Activated T-helper 1 cell treated with anti-CD3 and anti-CD28 coated beads, Interleukin-12 subunit alpha, Interleukin-12 subunit beta, Interleukin-2, Interleukin-4 antibody, amounts not matched to agents 30 ng/mL and 10 ng/mL and 1 ng/mL, durations not matched to agents 14 hours and 24 hours and 36 hours (primary cell): ENCODE results near the gene FITM1. TPM values are rescaled to one million over a fixed set of nuclear protein-coding genes. Genes with fewer than 3 reads are reported as not detected.

Experiments used
- DNase-seq: peaks from one replicate; pipeline ENCODE4 v3.0.0; 2021; ENCODE audit warnings: low spot score
- H3K27ac Mint-ChIP-seq: one replicate; pipeline ENCODE4 v1.8.0; 2021; ENCODE audit warnings: mild to moderate bottlenecking, mixed read lengths
- H3K27me3 Mint-ChIP-seq: one replicate; pipeline ENCODE4 v1.8.0; 2022; ENCODE audit warnings: mild to moderate bottlenecking, moderate library complexity, mixed read lengths; ENCODE audit not compliant: insufficient read depth
- H3K36me3 Mint-ChIP-seq: one replicate; pipeline ENCODE4 v1.8.0; 2021; ENCODE audit warnings: low read depth, mixed read lengths
- H3K4me1 Mint-ChIP-seq: one replicate; pipeline ENCODE4 v1.8.0; 2021; ENCODE audit warnings: low read depth, mixed read lengths
- H3K4me3 Mint-ChIP-seq: one replicate; pipeline ENCODE4 v1.8.0; 2021; ENCODE audit warnings: mild to moderate bottlenecking, moderate library complexity, mixed read lengths
- H3K9me3 Mint-ChIP-seq: one replicate; pipeline ENCODE4 v1.8.0; 2021; ENCODE audit warnings: mixed read lengths
- intact Hi-C: fragments of 100-400 bp; cut with micrococcal nuclease; formaldehyde crosslinking; loops from one replicate; pipeline ENCODE4 v1.15.1; 2024
- total RNA-seq: library from RNA; stranded (reverse); gene quantifications from 2 replicates; pipeline ENCODE4 v1.2.3, GENCODE V29; 2022

Gene FITM1
- total RNA-seq, 1 donor from 2014 or later: 0.26 TPM

DNA sequence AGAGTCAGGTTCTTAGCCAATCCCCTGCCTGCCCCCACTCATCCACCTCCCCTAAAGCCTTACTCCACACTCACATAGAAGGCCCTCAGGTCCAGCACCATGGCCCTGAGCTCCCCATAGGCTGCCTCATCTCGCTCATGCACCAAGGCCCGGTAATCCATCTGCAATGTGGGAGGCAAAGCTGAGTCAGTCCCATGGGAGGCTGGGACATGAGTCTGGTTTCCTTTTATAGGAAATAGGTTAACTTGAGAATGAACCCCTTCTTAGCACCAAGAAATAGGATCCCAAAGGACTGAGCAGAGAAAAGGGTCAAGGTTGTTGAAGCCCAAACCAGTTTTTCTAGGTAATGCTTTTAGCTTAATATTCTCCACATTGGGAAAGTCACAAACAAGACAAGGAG, 13.1 kb downstream of the FITM1 start:
- intact Hi-C loops: loop anchor here (10.0 kb wide), 1 partner anchor 819 kb away; the partner anchor contains the start of gene PABPN1
- Mint-ChIP-seq H3K4me3 (peak overlapping the region; percentile 34), H3K27me3 (no peaks in the 10 kb centered on the region), H3K27ac (peak overlapping the region; percentile 11), H3K4me1 (peaks cover 68% of the 10 kb centered on the region), H3K36me3 (peaks cover 50% of the 10 kb centered on the region), H3K9me3 (no peaks in the 10 kb centered on the region)
- no peak for DNase-seq

DNA sequence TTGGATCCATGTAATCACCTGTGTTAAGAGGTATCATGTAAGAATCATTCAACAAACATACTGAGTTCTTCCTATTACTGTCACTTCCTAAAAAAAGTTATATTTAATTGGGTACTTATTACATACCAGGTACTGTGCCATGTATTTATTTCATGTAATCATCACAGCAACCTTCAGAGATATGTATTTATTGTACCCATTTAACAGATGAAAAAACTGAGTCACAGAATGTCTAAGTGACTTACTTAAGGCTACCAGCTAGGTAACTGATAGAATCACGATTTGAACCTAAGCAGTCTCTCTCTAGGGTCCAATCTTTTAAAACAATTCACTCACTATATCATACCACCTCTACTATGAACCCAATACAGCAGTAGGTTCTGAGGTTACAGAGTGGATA, 14.0 kb downstream of the FITM1 start:
- Mint-ChIP-seq H3K36me3 (peaks cover 46% of the 10 kb centered on the region), H3K4me3 (peak overlapping the region; percentile 94), H3K9me3 (no peaks in the 10 kb centered on the region), H3K27ac (peak overlapping the region; percentile 49), H3K27me3 (no peaks in the 10 kb centered on the region), H3K4me1 (peaks cover 67% of the 10 kb centered on the region)
- DNase-seq: no peak
- intact Hi-C loops: loop anchor here (10.0 kb wide), 1 partner anchor 820 kb away; the partner anchor contains the start of gene PABPN1

DNA sequence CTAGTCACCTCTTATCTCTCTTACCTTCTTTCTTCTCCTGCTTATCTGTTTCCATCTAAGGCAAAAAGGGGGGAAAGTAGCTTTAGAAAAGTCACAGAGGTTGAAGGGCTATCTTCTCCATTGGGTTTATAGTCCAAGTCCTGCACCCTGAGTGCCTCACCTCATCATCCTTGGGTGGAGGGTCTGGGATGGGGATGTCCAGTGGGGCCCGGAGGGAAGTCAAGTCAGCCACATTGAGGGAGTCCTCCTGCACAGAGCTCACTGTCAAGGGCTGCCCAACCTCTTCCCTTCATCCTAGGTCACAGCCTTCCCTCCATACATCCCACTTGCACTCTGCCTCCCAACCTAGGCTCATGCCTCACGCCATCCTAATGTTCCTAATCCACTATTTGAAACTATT, 14.8 kb downstream of the FITM1 start:
- DNase-seq: no peak
- H3K9me3 Mint-ChIP-seq: no peaks in the 10 kb centered on the region
- intact Hi-C loops: loop anchor here (5.0 to 10.0 kb wide), 2 partner anchors 678 to 820 kb away; partner anchors contain the start of genes NGDN and PABPN1
- no peaks in the 10 kb centered on the region for H3K27me3 Mint-ChIP-seq
- peak overlapping the region; percentile 98 for H3K27ac Mint-ChIP-seq
- peaks cover 46% of the 10 kb centered on the region for H3K36me3 Mint-ChIP-seq
- H3K4me3 Mint-ChIP-seq: peak overlapping the region; percentile 94
- peaks cover 67% of the 10 kb centered on the region for H3K4me1 Mint-ChIP-seq

DNA sequence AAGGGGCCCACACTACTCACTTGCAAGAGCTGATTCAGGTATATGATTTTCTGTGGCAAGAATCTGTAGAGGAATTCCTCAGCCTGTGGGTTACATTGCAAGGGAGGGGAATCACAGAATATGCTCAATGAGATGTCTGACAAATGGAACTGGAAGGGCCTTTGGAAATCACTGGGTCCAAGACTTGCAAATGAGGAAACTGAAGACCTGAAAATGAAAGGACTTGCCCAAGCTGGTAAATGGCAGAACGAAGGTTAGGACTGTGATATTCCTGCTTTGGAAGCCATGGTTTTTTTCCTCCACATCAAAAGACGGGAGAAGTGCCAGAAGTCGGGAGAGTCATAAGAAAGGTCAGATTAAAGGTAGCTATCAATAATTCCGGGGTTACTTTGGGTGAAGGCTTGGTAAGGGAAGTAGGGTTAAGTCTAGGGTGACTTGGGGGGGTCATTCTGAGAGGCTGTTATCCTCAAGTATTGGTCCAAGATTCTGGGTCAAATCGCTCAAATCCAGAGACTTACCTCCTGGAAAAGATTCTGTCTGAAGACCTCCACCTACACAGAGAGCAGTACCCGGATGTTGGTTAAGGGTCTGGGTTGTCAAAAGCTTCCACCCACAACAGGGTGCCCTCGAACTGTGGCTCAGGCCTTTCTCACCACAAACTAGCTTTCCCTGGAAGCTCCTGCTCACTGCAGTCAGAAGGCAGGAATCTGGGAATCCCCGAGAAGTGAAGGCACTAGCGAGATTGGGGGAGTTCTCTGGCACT, 15.4 kb downstream of the FITM1 start:
- no peak for DNase-seq
- Mint-ChIP-seq H3K9me3 (no peaks in the 10 kb centered on the region), H3K27ac (peak overlapping the region; percentile 98), H3K4me3 (peak overlapping the region; percentile 94), H3K4me1 (peaks cover 68% of the 10 kb centered on the region), H3K36me3 (peaks cover 52% of the 10 kb centered on the region), H3K27me3 (no peaks in the 10 kb centered on the region)
- intact Hi-C loops: loop anchor here (1.0 to 10.0 kb wide), 6 partner anchors 10 to 821 kb away; partner anchors contain the start of genes CARMIL3, NGDN, PABPN1 and PCK2

DNA sequence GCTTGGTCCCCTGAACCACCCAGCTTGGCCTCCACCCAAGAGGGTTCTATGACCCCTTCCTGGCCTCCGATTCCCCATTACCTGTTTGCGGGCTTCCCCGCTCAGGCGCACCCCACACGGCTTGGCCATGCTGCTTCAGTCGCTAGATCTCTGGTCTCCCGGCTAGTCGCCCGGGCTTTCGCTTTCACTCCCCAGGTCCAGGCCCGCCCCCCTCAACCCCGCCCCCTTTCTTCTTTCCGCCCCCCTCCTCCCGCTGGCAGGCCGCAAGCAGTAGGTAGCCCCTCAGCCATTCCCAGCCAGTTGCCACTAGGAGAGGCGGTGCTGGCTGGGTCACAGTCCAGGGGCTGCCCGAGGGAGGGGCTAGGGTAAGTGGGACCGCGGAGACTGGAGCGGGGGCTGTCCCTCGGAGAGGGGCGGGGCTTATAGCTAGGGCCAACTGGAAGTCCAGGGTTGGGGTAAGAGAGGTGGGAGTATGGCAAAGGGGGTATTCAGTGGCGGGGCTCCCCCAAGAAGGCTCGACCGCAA, 16.1 kb downstream of the FITM1 start, which contains the start of gene PSME2:
Gene PSME2 (minus strand): TSS at position 158 of the 525 bp plus-strand sequence. CDS start 29 bp downstream, at position 129.
- Mint-ChIP-seq H3K4me1 (peaks cover 68% of the 10 kb centered on the region), H3K9me3 (no peaks in the 10 kb centered on the region), H3K27me3 (no peaks in the 10 kb centered on the region), H3K4me3 (peak within 1 kb of the TSS; percentile 94), H3K36me3 (peaks cover 59% of the 10 kb centered on the region), H3K27ac (peak within 1 kb of the TSS; percentile 98)
- DNase-seq: peak; percentile 90
- intact Hi-C loops: loop anchor here (1.0 to 10.0 kb wide), 6 partner anchors 10 to 822 kb away; partner anchors contain the start of genes CARMIL3, NGDN, PABPN1 and PCK2

DNA sequence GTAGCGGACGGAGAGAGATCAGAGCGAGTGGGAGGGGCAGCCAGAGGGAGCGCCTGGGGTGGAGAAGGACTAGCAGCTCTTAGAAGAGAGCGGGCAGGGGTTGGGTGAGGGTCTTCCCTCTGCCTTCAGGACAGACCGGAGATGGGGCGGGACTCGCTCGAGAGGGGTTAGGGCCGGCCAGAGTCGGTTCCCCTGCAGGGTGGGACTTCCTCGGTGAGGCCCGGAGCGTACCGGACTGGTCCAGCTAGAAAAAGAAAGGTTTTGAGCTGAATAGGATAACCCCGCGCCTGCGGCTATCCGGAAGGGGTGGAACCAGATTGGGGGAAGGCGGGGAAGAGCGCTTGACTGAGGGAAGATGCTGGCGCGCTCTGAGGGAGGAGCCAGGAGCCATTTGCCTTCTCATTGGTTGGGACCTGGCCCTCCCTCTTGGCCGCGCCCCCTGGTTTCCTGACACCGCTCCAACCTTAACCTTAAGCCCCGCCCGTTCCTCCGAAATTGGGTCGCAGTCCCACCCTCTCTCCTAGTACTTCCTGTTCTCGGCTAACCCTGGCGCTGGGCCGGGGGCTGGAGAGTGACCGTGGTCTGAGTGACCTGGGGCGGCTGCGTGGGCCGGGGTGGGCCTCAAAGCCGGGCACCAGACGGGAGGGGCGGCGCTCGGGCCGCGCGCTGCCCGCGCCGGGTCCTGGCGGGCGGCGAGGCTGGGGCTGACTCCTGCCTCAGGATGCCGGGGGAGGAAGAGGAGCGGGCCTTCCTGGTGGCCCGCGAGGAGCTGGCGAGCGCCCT, 16.7 kb downstream of the FITM1 start, which contains the start of gene RNF31:
Gene RNF31 (plus strand): TSS at position 521 of the 783 bp plus-strand sequence. CDS start 201 bp downstream, at position 722.
- Mint-ChIP-seq H3K27me3 (no peaks in the 10 kb centered on the region), H3K4me1 (peaks cover 62% of the 10 kb centered on the region), H3K27ac (peak within 1 kb of the TSS; percentile 98), H3K9me3 (no peaks in the 10 kb centered on the region), H3K36me3 (peaks cover 64% of the 10 kb centered on the region), H3K4me3 (peak within 1 kb of the TSS; percentile 94)
- intact Hi-C loops: loop anchor here (1.0 to 10.0 kb wide), 14 partner anchors 11 to 822 kb away; partner anchors contain the start of genes CARMIL3, CHMP4A, DCAF11 and GMPR2
- DNase-seq: peak; percentile 97

DNA sequence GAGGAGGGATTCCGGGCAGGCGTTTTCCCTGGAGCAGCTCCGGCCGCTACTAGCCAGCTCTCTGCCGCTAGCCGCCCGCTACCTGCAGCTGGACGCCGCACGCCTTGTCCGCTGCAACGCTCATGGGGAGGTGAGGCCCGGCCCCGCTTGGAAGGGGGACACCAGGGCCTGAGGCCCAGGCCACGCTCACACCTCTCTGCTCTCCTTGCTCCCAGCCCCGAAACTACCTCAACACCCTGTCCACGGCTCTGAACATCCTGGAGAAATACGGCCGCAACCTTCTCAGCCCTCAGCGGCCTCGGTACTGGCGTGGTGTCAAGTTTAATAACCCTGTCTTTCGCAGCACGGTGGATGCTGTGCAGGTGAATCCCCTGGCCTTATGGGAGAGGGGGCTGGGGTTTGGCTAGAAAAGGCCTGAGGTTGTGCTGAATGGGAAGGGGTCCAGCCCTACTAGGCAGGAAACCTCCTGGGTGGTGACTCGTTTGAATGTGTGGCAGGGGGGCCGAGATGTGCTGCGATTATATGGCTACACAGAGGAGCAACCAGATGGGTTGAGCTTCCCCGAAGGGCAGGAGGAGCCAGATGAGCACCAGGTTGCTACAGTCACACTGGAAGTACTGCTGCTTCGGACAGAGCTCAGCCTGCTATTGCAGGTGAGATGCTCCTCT, 17.4 kb downstream of the FITM1 start:
- H3K27me3 Mint-ChIP-seq: no peaks in the 10 kb centered on the region
- peak overlapping the region; percentile 65 for H3K27ac Mint-ChIP-seq
- H3K4me3 Mint-ChIP-seq: peak overlapping the region; percentile 94
- DNase-seq: no peak
- H3K9me3 Mint-ChIP-seq: no peaks in the 10 kb centered on the region
- H3K4me1 Mint-ChIP-seq: peaks cover 58% of the 10 kb centered on the region
- intact Hi-C loops: loop anchor here (1.0 to 10.0 kb wide), 12 partner anchors 13 to 823 kb away; partner anchors contain the start of genes CARMIL3, CHMP4A, DCAF11 and GMPR2
- H3K36me3 Mint-ChIP-seq: peaks cover 64% of the 10 kb centered on the region

DNA sequence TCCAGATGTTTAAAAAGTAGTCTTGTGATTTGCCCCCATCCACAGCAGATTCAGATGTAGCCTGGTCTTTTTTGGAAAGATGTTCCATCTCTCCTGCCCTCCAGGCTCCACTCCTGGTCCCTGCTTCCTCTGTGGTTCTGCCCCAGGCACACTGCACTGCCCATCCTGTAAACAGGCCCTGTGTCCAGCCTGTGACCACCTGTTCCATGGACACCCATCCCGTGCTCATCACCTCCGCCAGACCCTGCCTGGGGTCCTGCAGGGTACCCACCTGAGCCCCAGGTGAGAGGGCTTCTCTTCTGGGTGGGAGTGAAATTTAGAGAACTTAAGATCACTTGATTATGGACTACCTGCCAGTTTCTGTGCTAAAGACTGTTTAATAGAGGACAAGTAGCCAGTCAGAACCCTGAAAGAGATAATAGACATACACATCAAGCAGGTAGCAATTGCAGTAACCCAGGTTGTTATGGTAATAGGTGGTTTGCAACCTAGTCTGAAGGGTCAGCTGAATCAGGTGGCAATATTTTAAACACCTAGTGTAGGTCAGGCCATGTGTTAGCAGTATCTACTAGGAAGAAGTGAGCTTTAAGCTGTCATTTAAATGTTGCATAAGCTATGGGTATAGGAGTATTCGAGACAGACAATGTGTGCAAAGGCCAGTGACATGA, 19.0 kb downstream of the FITM1 start:
- no peaks in the 10 kb centered on the region for H3K27me3 Mint-ChIP-seq
- H3K4me1 Mint-ChIP-seq: peaks cover 44% of the 10 kb centered on the region
- intact Hi-C loops: loop anchor here (5.0 to 10.0 kb wide), 2 partner anchors 682 to 825 kb away; partner anchors contain the start of genes NGDN and PABPN1
- no peak overlapping the region for H3K27ac Mint-ChIP-seq
- H3K4me3 Mint-ChIP-seq: peak overlapping the region; percentile 94
- H3K9me3 Mint-ChIP-seq: no peaks in the 10 kb centered on the region
- peaks cover 51% of the 10 kb centered on the region for H3K36me3 Mint-ChIP-seq
- DNase-seq: no peak

DNA sequence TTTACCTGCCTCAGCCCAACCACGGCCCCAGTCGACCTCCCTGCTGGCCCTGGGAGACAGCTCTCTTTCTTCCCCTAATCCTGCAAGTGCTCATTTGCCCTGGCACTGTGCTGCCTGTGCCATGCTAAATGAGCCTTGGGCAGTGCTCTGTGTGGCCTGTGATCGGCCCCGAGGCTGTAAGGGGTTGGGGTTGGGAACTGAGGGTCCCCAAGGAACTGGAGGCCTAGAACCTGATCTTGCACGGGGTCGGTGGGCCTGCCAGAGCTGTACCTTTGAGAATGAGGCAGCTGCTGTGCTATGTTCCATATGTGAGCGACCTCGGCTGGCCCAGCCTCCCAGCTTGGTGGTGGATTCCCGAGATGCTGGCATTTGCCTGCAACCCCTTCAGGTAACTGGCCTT, 19.6 kb downstream of the FITM1 start:
- H3K4me1 Mint-ChIP-seq: peaks cover 38% of the 10 kb centered on the region
- no peaks in the 10 kb centered on the region for H3K27me3 Mint-ChIP-seq
- H3K27ac Mint-ChIP-seq: peak overlapping the region; percentile 18
- H3K36me3 Mint-ChIP-seq: peaks cover 51% of the 10 kb centered on the region
- DNase-seq: no peak
- intact Hi-C loops: no loop called here
- no peaks in the 10 kb centered on the region for H3K9me3 Mint-ChIP-seq
- H3K4me3 Mint-ChIP-seq: no peak overlapping the region

DNA sequence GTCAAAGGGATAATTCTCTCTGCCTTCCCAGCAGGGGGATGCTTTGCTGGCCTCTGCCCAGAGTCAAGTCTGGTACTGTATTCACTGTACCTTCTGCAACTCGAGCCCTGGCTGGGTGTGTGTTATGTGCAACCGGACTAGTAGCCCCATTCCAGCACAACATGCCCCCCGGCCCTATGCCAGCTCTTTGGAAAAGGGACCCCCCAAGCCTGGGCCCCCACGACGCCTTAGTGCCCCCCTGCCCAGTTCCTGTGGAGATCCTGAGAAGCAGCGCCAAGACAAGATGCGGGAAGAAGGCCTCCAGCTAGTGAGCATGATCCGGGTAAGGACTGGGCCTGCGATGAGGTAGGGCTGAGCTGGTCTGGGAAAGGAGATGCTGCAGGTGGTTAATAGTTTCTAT, 20.1 kb downstream of the FITM1 start:
- H3K36me3 Mint-ChIP-seq: peaks cover 48% of the 10 kb centered on the region
- peaks cover 33% of the 10 kb centered on the region for H3K4me1 Mint-ChIP-seq
- peak overlapping the region; percentile 18 for H3K27ac Mint-ChIP-seq
- no peaks in the 10 kb centered on the region for H3K9me3 Mint-ChIP-seq
- intact Hi-C loops: no loop called here
- no peak for DNase-seq
- H3K27me3 Mint-ChIP-seq: no peaks in the 10 kb centered on the region
- peak overlapping the region; percentile 50 for H3K4me3 Mint-ChIP-seq

DNA sequence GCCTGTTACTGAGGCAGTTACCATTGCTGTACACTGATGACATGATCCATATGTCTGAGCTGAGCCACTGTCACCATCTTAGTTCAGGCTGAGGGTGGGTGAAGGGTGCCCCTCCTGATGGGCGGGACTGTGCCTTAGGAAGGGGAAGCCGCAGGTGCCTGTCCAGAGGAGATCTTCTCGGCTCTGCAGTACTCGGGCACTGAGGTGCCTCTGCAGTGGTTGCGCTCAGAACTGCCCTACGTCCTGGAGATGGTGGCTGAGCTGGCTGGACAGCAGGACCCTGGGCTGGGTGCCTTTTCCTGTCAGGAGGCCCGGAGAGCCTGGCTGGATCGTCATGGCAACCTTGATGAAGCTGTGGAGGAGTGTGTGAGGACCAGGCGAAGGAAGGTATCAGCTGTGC, 20.5 kb downstream of the FITM1 start:
- intact Hi-C loops: no loop called here
- peaks cover 48% of the 10 kb centered on the region for H3K36me3 Mint-ChIP-seq
- no peak for DNase-seq
- H3K4me1 Mint-ChIP-seq: peaks cover 28% of the 10 kb centered on the region
- H3K27ac Mint-ChIP-seq: no peak overlapping the region
- no peaks in the 10 kb centered on the region for H3K9me3 Mint-ChIP-seq
- no peaks in the 10 kb centered on the region for H3K27me3 Mint-ChIP-seq
- no peak overlapping the region for H3K4me3 Mint-ChIP-seq
